8988T (cell line): Measurements from ENCODE around the gene PTPRT.

Source experiments
- DNase-seq: peaks from one replicate; pipeline ENCODE4 v3.0.0; 2011

PTPRT gene

GRCh38 chr20:42155586-42155985 is 1034.1 kb downstream of the PTPRT start:
- no peak for DNase-seq

GRCh38 chr20:42152575-42152974 is 1037.1 kb downstream of the PTPRT start:
- DNase-seq: no peak

- DNase-seq: no peak
Measured at GRCh38 chr20:42150230-42150629, 1039.5 kb downstream of the PTPRT start.

- DNase-seq: no peak
Measured at GRCh38 chr20:42138729-42139128, 1051.0 kb downstream of the PTPRT start.

GRCh38 chr20:42134265-42135098 is 1055.2 kb downstream of the PTPRT start:
- DNase-seq: no peak

- DNase-seq: no peak
Measured at GRCh38 chr20:42130810-42131596, 1058.7 kb downstream of the PTPRT start.

- no peak for DNase-seq
Measured at GRCh38 chr20:42125426-42125825, 1064.3 kb downstream of the PTPRT start.

- DNase-seq: no peak
Measured at GRCh38 chr20:42123981-42124473, 1065.7 kb downstream of the PTPRT start.

GRCh38 chr20:42118409-42119125 is 1071.1 kb downstream of the PTPRT start:
- DNase-seq: no peak

- no peak for DNase-seq
Measured at GRCh38 chr20:42118001-42118400, 1071.7 kb downstream of the PTPRT start.

GRCh38 chr20:42113236-42113635 is 1076.5 kb downstream of the PTPRT start:
- DNase-seq: no peak

GRCh38 chr20:42112161-42112560 is 1077.5 kb downstream of the PTPRT start:
- DNase-seq: no peak

GRCh38 chr20:42111349-42111748 is 1078.4 kb downstream of the PTPRT start:
- no peak for DNase-seq

- no peak for DNase-seq
Measured at GRCh38 chr20:42110301-42110700, 1079.4 kb downstream of the PTPRT start.

- no peak for DNase-seq
Measured at GRCh38 chr20:42102000-42102399, 1087.7 kb downstream of the PTPRT start.

- no peak for DNase-seq
Measured at GRCh38 chr20:42100137-42100704, 1089.5 kb downstream of the PTPRT start.

GRCh38 chr20:42099101-42099500 is 1090.6 kb downstream of the PTPRT start:
- DNase-seq: no peak

GRCh38 chr20:42098418-42098817 is 1091.3 kb downstream of the PTPRT start:
- no peak for DNase-seq

GRCh38 chr20:42097741-42098140 is 1092.0 kb downstream of the PTPRT start:
- no peak for DNase-seq

- no peak for DNase-seq
Measured at GRCh38 chr20:42095221-42095620, 1094.5 kb downstream of the PTPRT start.

GRCh38 chr20:42093542-42094440 is 1095.9 kb downstream of the PTPRT start:
- no peak for DNase-seq

GRCh38 chr20:42093041-42093440 is 1096.7 kb downstream of the PTPRT start:
- no peak for DNase-seq
